Measurements from ENCODE around the gene ASAH2B.
A peak's percentile ranks its signal among the peaks of the same experiment; 100 is the strongest.
"Not testable (repeated sequence)": the region's sequence is repeated elsewhere in the genome, so short reads cannot be mapped to it uniquely, and the experiment has no call there.

ASAH2B gene

GRCh38 chr10:50739618-50740292 lies at the start of gene ASAH2B:
Gene ASAH2B, plus strand, starts transcription at chr10:50739936. Its CDS starts 5,195 bp downstream, at chr10:50745131.
- DNase-seq (ENCODE audit: low spot score): peak; percentile 62

DNA sequence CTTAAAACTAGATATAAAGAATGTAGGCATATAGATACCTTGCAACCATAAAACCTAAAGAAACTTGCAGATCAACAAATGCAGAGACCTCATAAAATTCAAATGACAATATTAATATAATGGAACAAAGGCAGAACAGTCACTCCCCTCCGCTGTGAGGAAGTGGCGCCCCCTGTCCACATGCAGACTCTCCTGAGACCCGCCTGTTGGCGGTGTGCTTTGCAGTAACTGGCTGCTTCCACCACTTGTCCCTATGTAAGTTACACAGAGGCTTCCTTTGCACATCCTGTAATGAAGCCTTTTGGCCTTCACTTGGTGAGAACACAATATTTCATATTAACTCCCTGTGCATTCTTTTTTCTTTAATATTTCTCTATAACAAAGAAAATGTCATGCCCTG lies 41.9 kb upstream of the ASAH2B start:
- not testable (repeated sequence) for DNase-seq (ENCODE audit: low spot score)

GRCh38 chr10:50701947-50702346 lies 37.8 kb upstream of the ASAH2B start:
- not testable (repeated sequence) for DNase-seq (ENCODE audit: low spot score)

DNA sequence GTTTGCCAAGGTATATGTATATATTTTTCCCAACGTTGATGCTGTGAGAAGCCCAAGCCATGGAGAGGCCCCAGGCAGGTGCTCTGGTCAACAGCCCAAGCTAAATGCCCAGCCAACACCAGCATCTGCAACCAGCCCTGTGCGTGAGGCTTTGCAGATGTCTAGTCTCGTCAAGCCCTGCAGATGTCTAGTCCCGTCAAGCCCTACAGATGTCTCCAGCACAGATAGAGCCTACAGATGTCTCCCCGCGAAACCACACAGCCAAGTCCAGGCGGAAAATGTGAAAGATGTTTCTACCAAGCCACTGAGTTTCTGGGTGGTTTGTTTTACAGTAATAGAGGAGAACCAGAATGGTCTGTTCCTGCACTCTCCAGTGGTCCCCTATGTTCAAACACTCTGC lies 36.7 kb upstream of the ASAH2B start:
- not testable (repeated sequence) for DNase-seq (ENCODE audit: low spot score)

DNA sequence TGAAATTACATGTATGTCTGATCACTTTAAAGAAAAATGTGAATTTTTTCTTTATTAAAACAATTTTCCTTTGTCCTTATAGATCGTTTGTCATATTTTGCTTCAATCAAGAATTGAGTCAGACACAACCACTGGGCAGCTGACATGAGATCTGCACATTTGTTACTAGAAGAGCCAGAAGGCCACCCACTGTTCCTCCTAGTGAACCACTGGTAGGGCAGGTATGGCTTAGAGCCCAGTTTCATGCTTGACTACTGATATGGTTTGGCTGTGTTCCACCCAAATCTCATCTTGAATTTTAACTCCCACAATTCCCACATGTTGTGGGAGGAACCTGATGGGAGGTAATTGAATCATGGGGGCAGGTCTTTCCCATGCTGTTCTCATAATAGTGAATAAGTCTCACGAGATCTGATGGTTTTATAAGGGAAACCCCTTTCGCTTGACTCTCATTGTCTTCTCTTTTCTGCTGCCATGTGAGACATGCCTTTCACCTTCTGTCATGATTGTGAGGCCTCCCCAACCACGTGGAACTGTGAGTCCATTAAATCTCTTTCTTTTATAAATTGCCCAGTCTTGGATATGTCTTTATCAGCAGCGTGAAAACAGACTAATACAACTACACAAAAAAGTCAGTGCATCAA lies 35.2 kb upstream of the ASAH2B start:
- DNase-seq (ENCODE audit: low spot score): not testable (repeated sequence)

DNA sequence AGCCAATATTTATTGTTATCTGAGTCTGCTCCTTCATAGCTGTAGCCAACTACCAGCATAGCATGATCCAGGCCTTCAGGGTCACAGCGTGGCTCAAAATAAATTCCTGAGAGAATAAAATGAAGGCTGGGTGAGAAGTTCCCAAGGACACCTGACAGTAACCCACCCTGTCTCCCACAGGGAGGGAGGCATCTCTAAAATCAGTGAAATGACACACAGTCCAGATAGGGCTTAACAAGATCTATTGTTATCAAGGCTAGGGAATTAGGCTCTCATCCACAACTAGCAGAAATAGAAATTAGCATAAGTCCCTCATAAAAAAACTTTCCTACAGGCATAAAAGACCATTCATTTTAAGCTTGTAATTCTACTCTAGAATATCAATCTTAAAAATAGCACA lies 33.7 kb upstream of the ASAH2B start:
- not testable (repeated sequence) for DNase-seq (ENCODE audit: low spot score)

GRCh38 chr10:50710241-50710640 lies 29.5 kb upstream of the ASAH2B start:
- DNase-seq (ENCODE audit: low spot score): not testable (repeated sequence)

DNA sequence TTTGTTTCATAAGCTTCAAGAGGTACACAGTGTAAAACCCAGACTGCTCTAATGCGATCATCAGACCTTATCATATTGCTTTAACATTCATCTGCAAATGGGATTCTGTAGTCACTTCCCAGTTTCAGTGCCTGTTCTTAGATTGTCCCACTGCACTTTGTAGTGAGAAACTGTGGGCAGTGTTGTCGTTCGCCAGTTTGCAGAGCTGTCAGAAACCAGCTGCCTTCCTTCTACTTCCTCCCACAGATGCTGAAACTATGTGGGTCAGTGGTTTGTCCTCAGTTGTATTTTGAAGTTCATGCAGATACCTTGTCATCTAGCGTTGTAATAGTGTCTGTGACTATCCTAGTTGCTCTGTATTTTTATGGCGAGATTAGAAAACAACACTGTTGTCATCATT lies 15.9 kb upstream of the ASAH2B start:
- peak; percentile 24 for DNase-seq (ENCODE audit: low spot score)

GRCh38 chr10:50728112-50728511 lies 11.6 kb upstream of the ASAH2B start:
- DNase-seq (ENCODE audit: low spot score): not testable (repeated sequence)

- DNase-seq (ENCODE audit: low spot score): not testable (repeated sequence)
Observed at GRCh38 chr10:50738987-50739617, 634 bp upstream of the ASAH2B start.

DNA sequence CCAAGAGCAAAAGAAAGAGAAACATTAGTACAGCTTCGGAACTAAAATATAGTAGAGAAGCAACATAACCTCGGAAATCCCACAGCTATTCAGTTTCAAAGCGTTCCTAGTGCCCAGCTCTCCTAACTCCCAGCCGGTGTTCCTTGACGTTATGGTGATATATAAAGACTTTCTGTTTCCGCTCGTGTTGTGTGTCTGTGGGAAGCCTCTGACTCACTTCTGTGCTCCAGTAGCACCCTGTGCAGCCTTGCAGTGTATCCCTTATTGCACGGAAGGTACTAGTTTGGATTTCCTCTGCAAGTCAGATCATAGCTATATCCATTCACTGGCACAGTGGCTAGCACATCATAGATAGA lies 535 bp downstream of the ASAH2B start:
- DNase-seq (ENCODE audit: low spot score): peak; percentile 36

- DNase-seq (ENCODE audit: low spot score): not testable (repeated sequence)
Observed at GRCh38 chr10:50742820-50743219, 3.1 kb downstream of the ASAH2B start.

- not testable (repeated sequence) for DNase-seq (ENCODE audit: low spot score)
Observed at GRCh38 chr10:50766774-50767513, 27.2 kb downstream of the ASAH2B start.

GRCh38 chr10:50772042-50772441 lies 32.3 kb downstream of the ASAH2B start:
- not testable (repeated sequence) for DNase-seq (ENCODE audit: low spot score)

- DNase-seq (ENCODE audit: low spot score): not testable (repeated sequence)
Observed at GRCh38 chr10:50774868-50775267, 35.1 kb downstream of the ASAH2B start.

- not testable (repeated sequence) for DNase-seq (ENCODE audit: low spot score)
Observed at GRCh38 chr10:50780036-50780435, 40.3 kb downstream of the ASAH2B start.

DNA sequence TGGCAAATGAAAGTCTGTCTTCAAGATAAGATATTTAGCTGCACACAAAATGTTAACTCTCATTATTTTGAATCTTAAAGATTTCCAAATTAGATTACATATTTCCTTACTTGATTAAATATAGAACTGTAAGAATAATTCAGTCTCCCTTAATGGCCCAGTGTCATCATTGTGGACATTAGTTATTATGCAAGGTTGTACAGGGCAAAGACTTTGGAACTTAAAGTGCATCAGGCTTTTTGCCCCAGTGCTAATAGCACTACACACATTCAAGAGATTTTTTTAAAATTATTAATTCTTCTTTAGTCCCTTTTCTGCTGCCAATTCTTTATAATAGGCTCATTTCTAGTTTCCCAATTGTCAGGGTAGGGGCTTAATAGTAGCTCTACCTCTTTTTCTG lies 42.3 kb downstream of the ASAH2B start:
- not testable (repeated sequence) for DNase-seq (ENCODE audit: low spot score)

DNA sequence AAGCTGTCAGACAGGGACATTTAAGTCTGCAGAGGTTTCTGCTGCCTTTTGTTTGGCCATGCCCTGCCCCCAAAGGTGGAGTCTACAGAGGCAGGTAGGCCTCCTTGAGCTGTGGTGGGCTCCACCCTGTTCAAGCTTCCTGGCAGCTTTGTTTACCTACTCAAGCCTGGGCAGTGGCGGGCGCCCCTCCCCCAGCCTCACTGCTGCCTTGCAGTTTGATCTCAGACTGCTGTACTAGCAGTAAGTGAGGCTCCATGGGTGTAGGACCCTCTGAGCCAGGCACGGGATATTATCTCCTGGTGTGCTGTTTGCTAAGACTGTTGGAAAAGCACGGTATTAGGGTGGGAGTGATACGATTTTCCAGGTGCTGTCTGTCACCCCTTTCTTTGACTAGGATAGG lies 48.2 kb downstream of the ASAH2B start:
- not testable (repeated sequence) for DNase-seq (ENCODE audit: low spot score)

DNA sequence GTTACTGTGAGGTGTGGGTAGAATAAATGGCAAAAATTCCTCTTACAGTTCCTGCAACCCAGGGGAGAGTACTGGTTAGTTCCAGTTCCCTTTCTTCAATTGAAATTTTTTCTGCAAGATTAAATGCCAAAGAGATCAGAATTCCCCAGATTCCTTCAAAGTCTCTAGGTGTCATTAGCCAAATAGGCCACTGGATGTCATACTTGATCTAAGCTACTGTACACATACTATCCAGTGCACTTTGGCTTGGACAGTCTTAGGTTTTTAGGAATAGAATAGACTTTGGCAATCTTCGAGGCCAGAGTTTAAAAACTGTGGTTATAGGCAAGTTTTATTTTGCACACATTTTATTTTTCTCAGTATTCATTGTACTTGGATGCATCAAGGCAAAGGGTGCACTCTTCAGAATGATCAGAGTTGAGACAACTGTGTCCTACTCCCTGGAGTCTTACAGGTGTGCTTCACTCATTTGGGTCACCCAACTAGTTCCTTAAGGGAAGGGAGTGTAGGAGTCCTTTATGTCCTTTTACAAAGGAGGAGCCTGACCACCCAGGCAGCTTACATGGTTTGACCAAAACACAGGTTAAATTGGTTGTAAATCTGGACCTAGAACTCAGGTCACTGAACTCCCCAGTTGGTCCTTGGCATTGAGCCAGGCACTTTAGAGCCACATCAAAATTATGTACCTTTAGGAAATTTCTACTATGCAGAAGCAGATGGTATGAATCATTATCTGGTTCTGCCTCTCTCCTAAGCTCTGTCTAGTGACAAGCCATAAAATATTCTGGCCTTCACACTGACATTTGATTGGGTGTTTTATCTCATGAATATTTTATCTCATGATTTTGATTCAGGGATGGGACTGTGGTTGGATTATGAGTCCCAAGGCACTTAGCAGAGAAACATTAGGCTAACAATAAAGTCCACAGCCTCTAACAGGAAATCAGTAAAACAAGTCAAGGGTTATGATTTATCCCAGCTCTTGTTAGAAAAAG lies 49.5 kb downstream of the ASAH2B start:
- peak; percentile 15 for DNase-seq (ENCODE audit: low spot score)

GRCh38 chr10:50794490-50794889 lies 54.8 kb downstream of the ASAH2B start:
- DNase-seq (ENCODE audit: low spot score): no peak

DNA sequence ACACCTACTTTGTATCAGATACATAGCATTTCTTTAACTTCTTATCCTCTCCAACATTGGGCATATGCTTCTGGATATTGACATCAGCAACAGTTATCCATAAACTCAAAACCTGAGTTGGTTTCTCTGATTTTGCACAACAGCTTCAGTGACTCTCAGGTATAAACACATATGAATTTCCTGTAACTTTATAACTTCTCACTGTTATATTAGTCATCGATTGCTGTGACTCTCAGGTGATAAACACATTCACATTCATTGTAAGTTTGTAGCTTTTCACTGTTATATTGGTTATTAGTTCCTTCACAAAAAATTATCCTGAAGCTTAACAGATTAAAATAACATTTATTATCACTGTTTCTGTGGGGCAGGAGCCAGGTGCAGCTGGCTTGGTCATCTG lies 57.0 kb downstream of the ASAH2B start:
- no peak for DNase-seq (ENCODE audit: low spot score)

Measured in Ammon's horn (tissue), 1 donor.